ENCODE measurements around the gene ITPR3. TPM values are rescaled to one million over a fixed set of nuclear protein-coding genes. Genes with fewer than 3 reads are reported as not detected.

The ITPR3 gene
- total and polyA plus RNA-seq, 2 of the 13 experiments (the other 11 are each of a cell fraction or from before 2014, with no cell fraction given): 3.8 to 21.4 TPM

GRCh38 chr6:33634161-33634727 lies 13.1 kb downstream of the ITPR3 start (continued):
- TF ChIP-seq ZBTB34 (CRISPR knock-in tag; IDR thresholded peaks at IDR 0.05): no peak
- TF ChIP-seq PHF5A (CRISPR knock-in tag; IDR thresholded peaks at IDR 0.05; ENCODE audit: low read depth, unreplicated experiment): no peak
- TF ChIP-seq HIVEP1 (CRISPR knock-in tag; IDR thresholded peaks at IDR 0.05): peak; percentile 80; the same call in 1 of the 2 replicates
- TF ChIP-seq ZNF687 (CRISPR knock-in tag; IDR thresholded peaks at IDR 0.05): peak; percentile 43
- 0 out of 2 replicates have a peak, but pooled peaks have one; percentile 4 for TF ChIP-seq PHF8 (CRISPR knock-in tag; IDR thresholded peaks at IDR 0.05)
- no peak for TF ChIP-seq ZNF335 (CRISPR knock-in tag; IDR thresholded peaks at IDR 0.05)
- TF ChIP-seq RELA (CRISPR knock-in tag; IDR thresholded peaks at IDR 0.05): no peak
- TF ChIP-seq ZSCAN20 (CRISPR knock-in tag; IDR thresholded peaks at IDR 0.05; ENCODE audit: borderline replicate concordance): no peak
- TF ChIP-seq EP300 (IDR thresholded peaks at IDR 0.05; ENCODE audit: low read depth in 2 of 2, low read length in 2 of 2): no peak
- peak; percentile 24; the same call in 1 of the 2 replicates for TF ChIP-seq EP300 (CRISPR knock-in tag; IDR thresholded peaks at IDR 0.05; ENCODE audit: borderline replicate concordance)
- TF ChIP-seq YY1 (IDR thresholded peaks at IDR 0.05; ENCODE audit: insufficient read depth, insufficient replicate concordance, low read depth, low read length): no peak
- TF ChIP-seq ONECUT2 (CRISPR knock-in tag; IDR thresholded peaks at IDR 0.05): no peak
- TF ChIP-seq TFDP1 (CRISPR knock-in tag; IDR thresholded peaks at IDR 0.05; ENCODE audit: borderline replicate concordance): peak; percentile 74; the same call in 1 of the 2 replicates
- TF ChIP-seq SIX1 (CRISPR knock-in tag; IDR thresholded peaks at IDR 0.05; ENCODE audit: borderline replicate concordance): 0 out of 2 replicates have a peak, but pooled peaks have one; percentile 17
- no peak for TF ChIP-seq ZNF792 (CRISPR knock-in tag; IDR thresholded peaks at IDR 0.05)
- TF ChIP-seq FOXK1 (CRISPR knock-in tag; IDR thresholded peaks at IDR 0.05; ENCODE audit: borderline replicate concordance, low read depth): no peak
- no peak for TF ChIP-seq ZHX2 (IDR thresholded peaks at IDR 0.05; ENCODE audit: low read depth)
- TF ChIP-seq ZHX2 (CRISPR knock-in tag; IDR thresholded peaks at IDR 0.05; ENCODE audit: borderline replicate concordance): no peak

All from HepG2 (cell line).